Cardiac muscle cell (in vitro differentiated cells and primary cell): Measurements from ENCODE around the gene WIF1. TPM values are rescaled to one million over a fixed set of nuclear protein-coding genes. Genes with fewer than 3 reads are reported as not detected.
A peak's percentile ranks its signal among the peaks of the same experiment; 100 is the strongest.

Experiments used
- DNase-seq, 2 donors: peaks; one replicate each; pipeline versions ENCODE4 v3.0.0 to v3.0.0-alpha.2; 2010 to 2017; ENCODE audit warnings: low read depth in 1 of 2, low spot score in 1 of 2
- H3K27ac ChIP-seq: fragments of 200-600 bp; sonication (generic); 2 replicates; pipeline ENCODE4 v1.5.1; 2016
- H3K27me3 ChIP-seq: fragments of 200-600 bp; sonication (generic); 2 replicates; pipeline ENCODE4 v1.6.0; 2016; ENCODE audit warnings: control low read depth
- H3K36me3 ChIP-seq: fragments of 200-600 bp; sonication (generic); 2 replicates; pipeline ENCODE4 v1.5.1; 2016; ENCODE audit warnings: control low read depth
- H3K4me1 ChIP-seq: fragments of 200-600 bp; sonication (generic); 2 replicates; pipeline ENCODE4 v1.8.1; 2017; ENCODE audit warnings: low read depth, mild to moderate bottlenecking, mixed run types
- H3K4me3 ChIP-seq: fragments of 200-600 bp; sonication (generic); 2 replicates; pipeline ENCODE4 v1.5.1; 2016; ENCODE audit warnings: mild to moderate bottlenecking
- H3K9me3 ChIP-seq: fragments of 200-600 bp; sonication (generic); 2 replicates; pipeline ENCODE4 v1.5.1; 2017; ENCODE audit warnings: low read depth, mild to moderate bottlenecking, control low read depth
- CTCF ChIP-seq: IDR thresholded peaks from 2 replicates; pipeline ENCODE4 v1.5.1; 2012; ENCODE audit warnings: low read depth, mild to moderate bottlenecking, low read length
- polyA plus RNA-seq: library from polyadenylated mRNA; unstranded; fragments of >200 nt; fragmentation: Nextera tagmentation; extraction: Ambion mirVana; gene quantifications from 2 replicates; pipeline ENCODE4 v1.2.1, GENCODE V29; 2016
- total RNA-seq: library from RNA; depleted of rRNA; stranded (reverse); fragments of >200 nt; gene quantifications from 2 replicates; pipeline ENCODE4 v1.2.3, GENCODE V29; 2016

Gene WIF1
- total RNA-seq = not detected in 2 replicates
- polyA plus RNA-seq = not detected in 2 replicates

- peak; percentile 33 for TF ChIP-seq CTCF
- Histone ChIP-seq H3K9me3 (no peaks in the 10 kb centered on the region), H3K4me1 (peaks cover 6% of the 10 kb centered on the region), H3K36me3 (no peaks in the 10 kb centered on the region), H3K27ac (no peak within 1 kb of the TSS), H3K27me3 (peaks cover 80% of the 10 kb centered on the region), H3K4me3 (peak within 1 kb of the TSS; percentile 14)
- peak; percentile 4 to 50 for DNase-seq
These were observed at the start of gene WIF1 for GRCh38 chr12:65121049-65121955. WIF1 (minus strand) TSS chr12:65121305; CDS start chr12:65121191, 114 bp downstream.

GRCh38 chr12:65170209-65170881, 49.2 kb upstream of the WIF1 start:
- peak; percentile 57 to 78 for DNase-seq
- no peaks in the 10 kb centered on the region for H3K36me3 ChIP-seq
- H3K4me3 ChIP-seq = peak overlapping the region; percentile 93
- no peaks in the 10 kb centered on the region for H3K9me3 ChIP-seq
- peaks cover 11% of the 10 kb centered on the region for H3K27me3 ChIP-seq
- no peak for TF ChIP-seq CTCF
- peak overlapping the region; percentile 96 for H3K27ac ChIP-seq
- H3K4me1 ChIP-seq = peaks cover 37% of the 10 kb centered on the region

- H3K27me3 ChIP-seq = peaks cover 11% of the 10 kb centered on the region
- H3K27ac ChIP-seq = peak within 1 kb of the TSS; percentile 96
- H3K36me3 ChIP-seq = no peaks in the 10 kb centered on the region
- H3K4me1 ChIP-seq = peaks cover 34% of the 10 kb centered on the region
- H3K9me3 ChIP-seq = no peaks in the 10 kb centered on the region
- peak within 1 kb of the TSS; percentile 93 for H3K4me3 ChIP-seq
- DNase-seq = peak; percentile 91 to 98
- TF ChIP-seq CTCF = no peak
These were observed 48.5 kb upstream of the WIF1 start, which contains the start of gene LEMD3 for GRCh38 chr12:65169320-65170208. LEMD3 (plus strand) TSS chr12:65169583; CDS start chr12:65169597, 14 bp downstream.

GRCh38 chr12:65168681-65169319, 47.7 kb upstream of the WIF1 start:
- Histone ChIP-seq H3K4me3 (peak overlapping the region; percentile 93), H3K27me3 (peaks cover 11% of the 10 kb centered on the region), H3K4me1 (peaks cover 28% of the 10 kb centered on the region), H3K27ac (peak overlapping the region; percentile 96), H3K36me3 (no peaks in the 10 kb centered on the region), H3K9me3 (no peaks in the 10 kb centered on the region)
- peak in 1 of 2 donors; percentile 2 for DNase-seq
- no peak for TF ChIP-seq CTCF
